NCI-H146 (cell line): ENCODE data around the gene NPAS2.

ENCODE experiments used
- DNase-seq: peaks from one replicate; lab custom pipeline; 2025; lab: John Stamatoyannopoulos, UW

The NPAS2 gene

DNA sequence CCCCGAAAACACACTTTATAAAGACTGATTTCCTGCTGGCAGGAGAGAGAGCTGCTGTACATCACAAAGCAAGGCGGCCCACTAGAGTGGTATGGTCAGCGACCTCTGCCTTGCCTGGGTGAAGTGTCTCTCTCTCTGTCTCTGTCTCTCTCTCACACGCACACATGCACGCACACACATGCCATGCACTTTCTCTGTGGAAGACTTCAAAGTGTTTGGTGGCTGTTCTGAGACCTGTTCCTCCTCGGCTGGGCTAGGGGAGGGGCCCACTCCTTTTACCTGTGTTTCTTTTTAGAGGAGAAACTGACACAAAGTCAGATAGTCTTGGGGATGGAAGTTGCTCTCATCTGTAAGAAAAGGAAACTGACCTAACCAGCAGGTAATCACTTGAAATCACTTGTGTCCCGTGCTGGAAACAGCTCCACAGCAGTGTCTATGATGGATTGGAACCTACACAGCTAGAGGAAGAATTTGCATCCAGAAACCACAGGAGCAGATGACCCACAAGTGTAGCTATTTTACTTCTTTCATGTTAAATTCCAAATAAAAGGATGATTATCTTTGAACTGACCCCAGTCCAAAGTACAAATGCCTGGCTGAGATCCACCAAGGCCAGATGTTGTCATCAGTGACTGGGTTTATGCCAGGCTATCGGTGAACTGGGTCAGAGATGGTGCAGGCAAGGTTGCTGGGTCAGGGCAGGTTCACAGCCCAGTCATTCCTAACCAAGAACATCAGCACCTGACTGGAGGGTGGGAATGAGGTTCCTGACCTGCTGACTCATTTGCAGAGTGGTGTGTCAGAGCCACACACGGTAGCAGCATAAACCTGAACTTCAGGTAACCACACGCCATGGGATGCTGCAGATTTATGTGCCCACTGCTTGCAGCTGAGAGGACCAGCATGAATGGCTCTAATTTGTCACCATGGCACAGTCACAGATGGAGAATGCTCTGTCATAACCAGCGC, 63.0 kb downstream of the NPAS2 start:
- DNase-seq: no peak

DNA sequence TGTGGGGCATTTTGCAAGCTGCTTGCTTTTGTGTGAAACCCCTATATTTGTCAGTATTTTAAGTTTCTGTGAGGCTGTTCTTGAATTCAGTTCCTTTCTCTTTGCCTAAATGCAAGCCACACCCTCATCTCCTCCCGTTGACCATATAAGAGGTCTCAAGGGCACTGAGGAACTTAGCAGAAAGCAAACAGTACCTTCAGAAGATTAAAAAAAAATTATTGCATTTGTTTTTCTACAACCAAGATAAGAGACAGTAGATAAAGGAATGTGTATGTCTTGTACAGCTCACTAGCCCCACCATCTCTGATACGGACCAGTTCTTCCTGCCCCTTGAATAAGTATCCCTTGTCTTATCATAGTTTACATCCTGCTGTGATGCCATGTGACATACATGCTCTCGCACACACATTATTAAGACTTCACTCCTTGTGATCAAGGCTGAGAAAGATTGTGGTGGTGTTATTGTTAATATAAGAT, 64.2 kb downstream of the NPAS2 start:
- DNase-seq: no peak

DNA sequence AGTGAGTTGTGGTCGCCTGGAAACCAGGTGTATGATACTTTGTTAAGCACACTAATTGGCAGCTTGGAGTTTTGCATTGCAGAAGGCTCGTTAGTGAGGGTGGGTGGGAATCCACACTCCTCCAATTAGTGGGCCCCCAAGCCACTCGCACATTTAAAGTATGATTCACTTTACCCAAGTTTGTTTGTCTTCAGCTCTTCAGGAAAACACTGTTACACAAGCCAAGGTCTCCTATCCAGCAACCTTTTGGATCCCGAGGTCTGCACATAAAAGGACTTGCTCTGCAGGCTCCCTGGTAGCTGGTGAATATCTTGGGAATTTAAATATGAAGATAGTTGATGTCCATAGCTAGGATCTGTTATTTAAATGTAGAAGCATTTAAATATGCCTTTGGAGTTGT, 66.1 kb downstream of the NPAS2 start:
- DNase-seq: no peak

DNA sequence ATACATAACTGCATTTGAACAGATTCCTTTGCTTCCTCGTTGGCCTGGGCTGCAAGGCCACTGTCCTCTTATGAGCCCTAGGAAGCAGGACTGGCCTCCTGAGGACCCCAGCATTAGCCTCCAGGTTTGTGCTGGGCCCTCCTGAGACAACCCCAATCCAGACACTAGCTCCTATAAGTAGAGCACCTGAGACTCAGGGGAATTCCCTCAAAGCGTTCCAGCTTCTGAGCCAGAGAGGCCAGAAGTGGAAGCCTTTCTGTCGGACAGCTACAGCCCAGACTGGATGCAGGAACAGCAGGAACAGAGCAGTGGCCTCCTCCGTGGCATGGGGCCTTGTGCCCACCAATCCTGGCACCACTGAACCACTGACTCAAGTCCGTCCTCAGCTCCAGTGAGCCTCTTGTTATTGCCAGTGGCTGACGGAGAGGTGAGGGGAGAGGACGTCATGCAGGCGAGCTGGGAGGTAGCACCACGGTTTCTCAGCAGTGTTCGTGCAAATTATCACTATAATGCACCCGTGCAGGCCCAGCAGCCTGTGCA, 67.2 kb downstream of the NPAS2 start:
- DNase-seq: no peak

DNA sequence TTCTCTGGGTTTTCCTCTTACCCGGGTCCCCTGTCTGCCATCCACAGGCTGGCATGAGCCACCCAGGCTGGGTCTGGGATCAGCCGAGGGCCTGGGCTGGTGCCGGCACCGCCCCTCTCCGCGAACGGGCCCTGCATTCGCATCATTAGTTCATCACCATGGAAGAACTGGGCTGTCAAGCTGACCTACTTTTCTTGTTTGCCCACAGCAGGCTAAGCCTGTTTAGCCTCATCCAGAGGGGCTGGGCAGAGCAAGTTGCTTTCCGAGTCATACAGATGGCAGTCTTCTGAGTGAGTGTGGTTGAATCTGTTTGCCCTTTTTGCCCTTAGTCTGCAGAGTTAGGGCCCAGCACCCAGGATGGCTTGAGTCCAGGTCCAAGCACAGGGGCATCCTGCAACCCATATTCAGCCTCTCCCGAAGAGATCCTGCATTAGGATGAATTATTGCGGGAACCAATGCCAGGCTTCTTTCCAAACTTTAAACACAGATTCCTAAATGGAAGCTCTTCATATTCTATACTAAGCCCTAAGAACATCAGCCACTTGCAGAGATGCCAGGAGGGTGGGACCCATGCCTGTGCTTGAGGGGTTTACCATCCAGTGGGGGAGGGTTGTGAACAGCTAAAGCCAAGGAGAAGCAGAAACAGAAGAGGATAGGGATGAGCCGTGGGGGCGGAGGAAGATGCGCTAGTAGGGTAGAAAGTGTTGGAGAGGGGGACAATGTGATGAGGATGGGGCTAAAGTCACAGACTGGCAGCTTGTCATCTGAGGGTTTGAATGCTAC, 68.0 kb downstream of the NPAS2 start:
- no peak for DNase-seq

DNA sequence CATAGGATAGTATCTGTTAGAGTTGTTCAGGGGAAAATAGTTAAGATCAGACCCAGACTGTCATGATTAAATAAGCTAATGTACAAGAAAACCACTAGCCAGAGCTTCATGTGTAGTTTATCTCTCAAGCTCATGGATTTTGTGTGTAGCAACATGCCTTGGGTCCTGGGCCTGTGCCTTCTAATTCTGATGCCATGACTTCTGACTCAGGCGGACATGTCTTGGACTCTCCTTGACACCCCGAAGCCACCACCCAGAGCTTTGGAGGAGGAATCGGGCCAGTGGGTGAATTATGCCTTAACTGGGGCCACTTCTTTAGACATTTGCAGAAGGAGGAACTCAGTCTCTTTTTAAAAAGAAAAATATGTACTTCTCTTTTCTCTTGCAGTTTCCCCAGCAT, 68.7 kb downstream of the NPAS2 start:
- DNase-seq: no peak

DNA sequence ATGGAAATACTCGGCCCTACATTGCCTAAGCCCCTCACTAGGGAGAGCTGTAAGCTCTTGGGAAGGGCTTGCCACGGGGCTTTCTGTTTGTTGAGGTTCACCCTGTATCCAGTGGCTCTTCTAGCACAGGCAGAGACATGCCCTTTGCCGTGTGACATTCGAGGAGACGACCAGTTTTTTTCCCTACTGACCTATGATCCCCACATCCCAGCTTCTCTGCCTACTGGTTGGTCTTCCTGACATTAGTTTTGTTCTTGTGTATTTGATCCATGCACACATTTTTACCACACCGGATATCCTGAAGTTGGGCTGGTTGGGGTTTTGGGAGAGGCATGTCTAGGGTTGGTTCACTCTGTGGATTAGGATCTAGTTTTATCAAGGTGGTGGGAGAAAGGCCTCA, 69.3 kb downstream of the NPAS2 start:
- no peak for DNase-seq

DNA sequence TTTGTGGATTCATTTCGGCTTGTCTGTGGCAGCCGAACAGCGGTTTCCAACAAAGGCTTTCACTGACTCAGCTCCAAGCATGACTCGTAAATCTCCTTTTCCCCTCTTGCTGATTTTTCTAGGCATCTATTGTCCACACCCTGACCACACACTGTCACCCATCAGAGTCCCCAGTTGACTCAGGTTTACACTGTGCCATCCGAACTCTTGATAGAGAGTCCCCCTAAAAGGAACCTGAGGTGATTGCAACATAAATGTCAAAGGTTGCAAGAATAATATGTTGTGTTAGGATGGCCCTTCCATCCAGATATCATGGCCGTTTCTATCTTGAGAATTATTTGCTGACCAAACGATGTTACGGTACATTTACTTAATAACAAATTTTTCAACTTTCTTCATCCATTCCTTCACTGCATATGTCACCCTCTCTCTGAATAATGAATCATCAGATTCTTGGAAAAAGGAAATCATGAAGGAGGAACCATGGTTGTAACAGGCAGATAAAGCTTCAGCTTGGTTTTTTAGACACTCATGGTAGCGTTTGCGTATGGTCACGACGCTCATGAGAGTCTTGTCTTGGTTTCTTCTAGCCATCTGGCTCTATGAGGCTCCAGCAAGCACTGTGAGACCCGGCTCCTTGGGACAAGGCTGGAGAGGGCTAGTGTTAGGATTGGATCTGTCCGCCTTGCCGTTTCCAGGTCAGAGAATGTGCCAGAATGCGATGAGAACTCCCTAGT, 72.1 kb downstream of the NPAS2 start:
- no peak for DNase-seq

DNA sequence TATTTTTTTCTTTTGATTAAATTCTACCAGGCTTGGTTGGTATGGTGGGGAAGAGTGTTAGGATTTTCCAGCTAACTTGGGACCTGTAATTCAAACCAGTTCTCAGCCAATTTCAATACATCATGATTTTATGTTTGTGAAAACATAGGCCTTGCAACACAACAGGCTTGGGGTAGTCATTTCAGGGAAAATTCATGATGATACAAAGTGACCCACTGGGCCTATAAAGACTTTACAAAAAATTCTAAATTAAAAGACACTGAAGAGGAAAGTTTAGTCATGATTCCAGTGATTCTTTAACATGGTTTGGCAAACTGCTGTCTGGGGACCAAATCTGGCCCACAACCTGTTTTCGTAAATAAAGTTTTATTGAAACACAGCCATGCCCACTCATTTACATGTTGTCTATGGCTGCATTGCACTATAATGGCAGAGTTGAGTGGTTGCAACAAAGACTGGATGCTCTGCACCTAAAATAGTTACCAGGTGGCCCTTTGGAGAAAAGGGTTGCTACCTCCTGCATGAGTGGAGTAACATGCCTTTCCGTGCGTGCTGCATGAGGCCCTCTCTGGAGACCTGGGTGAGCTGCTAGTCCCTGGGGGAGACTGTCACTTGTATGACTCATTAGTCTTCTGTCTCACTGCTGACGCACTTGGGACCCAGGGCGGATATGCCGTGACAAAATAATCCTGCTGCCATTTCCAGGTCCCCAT, 73.6 kb downstream of the NPAS2 start:
- no peak for DNase-seq

DNA sequence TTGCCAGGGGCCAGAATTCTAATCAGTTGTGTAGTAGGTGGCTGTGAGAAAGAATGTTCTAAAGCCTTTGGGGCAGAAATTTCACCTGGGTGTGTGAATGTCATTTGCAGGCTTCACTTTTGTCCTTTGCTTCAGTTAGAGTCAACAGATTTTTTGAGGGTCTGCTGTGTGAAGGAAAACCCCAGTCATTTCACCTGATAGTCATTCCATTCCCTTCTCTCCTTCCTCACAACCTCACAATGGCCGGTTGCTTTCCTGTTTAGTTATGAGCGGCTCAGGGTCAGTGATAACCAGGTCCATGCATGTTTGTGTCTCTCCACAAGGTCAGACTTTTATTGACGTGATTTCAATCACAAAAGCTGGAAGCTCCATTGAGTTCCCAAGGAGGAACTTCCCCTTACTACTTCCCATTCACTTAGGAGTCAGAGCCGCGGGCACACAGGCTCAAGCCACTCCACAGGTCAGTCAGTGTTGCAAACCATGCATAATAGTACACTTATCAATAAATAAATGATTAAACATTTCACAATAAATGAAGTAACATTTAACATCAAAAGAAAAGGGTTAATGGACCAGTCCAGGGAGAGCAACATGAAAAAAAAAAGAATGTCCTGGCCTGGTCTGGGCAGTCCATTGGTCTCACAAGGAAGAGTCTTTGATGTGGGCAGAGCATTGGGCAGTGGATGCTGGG, 74.3 kb downstream of the NPAS2 start:
- no peak for DNase-seq

DNA sequence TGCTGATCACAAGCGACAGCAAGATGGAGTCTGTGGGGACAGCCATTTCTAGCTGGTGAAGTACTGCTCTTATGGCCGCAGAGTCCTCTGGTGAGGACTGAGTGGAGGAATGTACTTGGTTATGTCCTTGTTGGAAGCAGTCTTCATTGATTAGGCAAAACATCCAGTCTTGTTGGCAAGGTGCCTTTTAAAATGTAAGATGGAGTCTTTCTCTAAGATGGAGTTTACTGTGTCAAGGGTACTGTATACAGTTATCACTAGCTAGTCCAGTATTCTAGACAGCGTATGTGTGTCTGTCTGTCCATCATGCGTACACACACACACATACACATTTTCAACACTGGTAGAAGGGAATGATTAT, 74.8 kb downstream of the NPAS2 start:
- no peak for DNase-seq

DNA sequence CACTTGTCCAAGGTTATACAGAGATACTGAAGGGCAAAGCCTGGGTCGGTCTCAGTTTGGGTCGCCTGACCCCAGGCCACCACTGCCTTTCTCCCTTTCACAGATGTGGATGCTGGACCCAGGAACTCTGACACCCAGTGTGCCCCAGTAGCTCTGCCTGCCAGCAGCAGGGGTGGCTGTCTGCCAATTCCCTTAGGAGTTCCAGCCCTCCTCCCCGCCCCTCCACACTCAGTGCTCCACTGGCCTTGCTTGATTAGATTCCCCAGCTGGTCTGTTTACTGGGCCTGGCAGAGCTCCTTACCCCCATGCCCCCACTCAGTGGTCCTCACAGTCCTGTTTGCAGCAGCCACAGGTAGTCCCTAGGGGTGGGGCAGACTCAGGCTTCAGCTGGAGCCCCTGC, 75.5 kb downstream of the NPAS2 start:
- no peak for DNase-seq

DNA sequence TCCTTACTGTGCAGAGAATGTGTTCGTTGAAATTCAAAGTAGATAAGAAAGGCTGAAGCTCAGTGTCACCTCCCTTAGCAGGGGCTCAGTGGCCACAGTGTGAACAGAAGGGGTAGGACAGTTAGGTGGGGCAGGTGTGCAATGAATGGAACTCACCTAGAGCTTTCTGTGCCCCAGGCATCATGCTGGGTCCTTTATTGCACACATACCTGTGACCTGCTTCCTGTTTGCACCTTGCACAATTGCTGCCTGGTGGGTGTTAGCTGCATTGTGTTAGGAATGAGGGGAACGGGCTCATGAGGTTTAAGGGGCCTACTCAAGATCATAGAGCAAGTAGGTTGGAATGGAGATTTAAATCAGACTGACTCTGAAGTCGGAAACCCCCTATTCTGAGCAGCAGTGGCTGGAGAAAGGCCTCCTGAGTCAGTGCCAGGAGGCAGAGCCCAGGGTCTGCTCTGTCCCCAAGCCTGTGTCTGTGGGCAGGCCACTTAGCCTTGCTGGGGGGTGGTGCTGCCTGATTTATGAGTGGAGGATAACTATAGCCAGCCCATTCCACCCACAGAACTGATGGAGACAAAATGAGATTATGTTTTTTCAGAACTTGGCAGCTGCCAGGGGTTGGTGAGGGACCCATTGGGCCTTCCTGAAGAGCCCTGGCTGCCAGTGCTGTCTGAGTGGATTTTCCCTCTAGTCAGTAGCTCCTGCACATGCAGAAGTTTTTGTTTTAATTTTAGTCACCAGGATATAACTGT, 76.2 kb downstream of the NPAS2 start:
- peak; percentile 21 for DNase-seq

DNA sequence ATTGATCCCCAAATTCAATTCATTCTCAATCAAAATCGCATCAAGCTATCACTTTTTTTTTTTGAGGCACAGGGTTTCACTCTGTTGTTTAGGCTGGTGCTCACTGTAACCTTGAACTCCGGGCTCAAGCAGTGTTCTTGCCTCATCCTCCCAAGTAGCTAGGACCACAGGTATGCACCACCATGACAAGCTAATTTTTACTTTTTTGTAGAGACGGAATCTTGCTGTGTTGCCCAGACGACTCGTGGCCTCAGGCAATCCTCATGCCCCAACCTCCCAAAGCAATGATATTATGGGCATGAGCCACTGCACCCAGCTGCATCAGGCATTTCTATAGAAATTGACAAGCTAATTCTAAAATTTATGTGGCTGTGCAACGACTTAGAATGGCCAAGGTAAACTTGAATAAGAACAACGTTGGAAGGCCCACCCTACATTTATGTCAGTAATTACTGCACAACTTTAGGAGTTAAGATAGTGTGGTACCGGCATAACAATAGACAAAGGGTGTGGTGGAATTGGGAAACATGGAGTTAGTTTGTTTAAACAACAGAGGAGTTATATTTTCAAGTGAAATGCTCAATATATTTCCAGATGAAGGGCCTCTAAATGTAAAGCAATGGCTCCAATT, 78.2 kb downstream of the NPAS2 start:
- no peak for DNase-seq

DNA sequence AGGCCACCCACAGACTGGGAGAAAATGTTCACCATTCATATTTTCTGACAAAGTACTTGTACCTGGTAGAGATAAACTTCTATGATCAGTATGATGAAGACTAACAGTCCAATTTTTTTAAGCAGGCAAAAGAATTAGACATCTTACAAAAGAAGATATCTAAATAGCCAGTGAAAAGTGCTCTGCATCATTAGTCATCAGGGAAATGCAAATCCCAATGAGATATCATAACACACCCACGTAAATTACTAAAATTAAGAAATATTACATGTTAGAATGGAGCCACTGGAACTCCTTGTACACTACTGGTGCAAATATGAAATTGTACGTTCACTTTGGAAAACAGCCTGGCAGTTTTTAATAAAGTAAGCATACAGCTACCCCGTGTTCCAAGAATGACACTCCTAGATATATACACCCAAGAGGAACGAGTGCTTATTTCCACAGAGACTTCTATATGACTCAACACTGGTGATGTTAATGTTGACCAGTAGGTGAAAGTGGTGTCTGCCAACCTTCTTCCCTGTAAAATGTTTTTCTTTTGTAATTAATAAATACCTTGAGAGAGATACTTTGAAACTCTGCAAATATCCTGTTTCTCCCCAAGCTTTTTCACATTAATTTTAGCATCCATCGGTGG, 80.3 kb downstream of the NPAS2 start:
- no peak for DNase-seq

DNA sequence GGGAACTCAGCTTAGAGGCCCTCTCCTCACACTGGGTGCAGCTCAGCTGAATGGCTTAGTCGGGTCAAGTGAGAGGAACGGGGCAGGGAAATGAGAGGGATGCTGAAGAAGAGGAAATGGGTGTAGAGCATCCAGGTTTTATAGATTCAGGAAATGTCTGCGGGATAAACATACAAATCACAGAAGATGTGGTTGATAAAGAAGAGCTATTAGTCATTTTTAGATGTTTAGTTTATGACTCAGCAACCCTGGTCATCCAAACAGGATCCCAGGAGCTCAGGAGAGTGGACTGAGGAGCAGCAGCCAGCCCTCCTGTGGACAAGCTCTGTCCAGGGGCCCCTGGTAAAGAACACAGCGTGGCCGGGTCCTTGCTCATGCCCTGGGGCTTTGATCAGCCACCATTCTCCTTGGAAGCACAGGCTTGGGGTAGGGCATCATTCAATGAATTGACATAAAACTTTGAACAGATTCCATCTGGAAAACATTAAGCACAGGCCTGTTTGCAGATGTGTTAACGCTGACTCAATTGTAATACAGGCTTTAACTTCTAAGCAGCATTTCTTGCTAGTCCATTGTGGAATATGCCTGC, 83.0 kb downstream of the NPAS2 start:
- DNase-seq: no peak

DNA sequence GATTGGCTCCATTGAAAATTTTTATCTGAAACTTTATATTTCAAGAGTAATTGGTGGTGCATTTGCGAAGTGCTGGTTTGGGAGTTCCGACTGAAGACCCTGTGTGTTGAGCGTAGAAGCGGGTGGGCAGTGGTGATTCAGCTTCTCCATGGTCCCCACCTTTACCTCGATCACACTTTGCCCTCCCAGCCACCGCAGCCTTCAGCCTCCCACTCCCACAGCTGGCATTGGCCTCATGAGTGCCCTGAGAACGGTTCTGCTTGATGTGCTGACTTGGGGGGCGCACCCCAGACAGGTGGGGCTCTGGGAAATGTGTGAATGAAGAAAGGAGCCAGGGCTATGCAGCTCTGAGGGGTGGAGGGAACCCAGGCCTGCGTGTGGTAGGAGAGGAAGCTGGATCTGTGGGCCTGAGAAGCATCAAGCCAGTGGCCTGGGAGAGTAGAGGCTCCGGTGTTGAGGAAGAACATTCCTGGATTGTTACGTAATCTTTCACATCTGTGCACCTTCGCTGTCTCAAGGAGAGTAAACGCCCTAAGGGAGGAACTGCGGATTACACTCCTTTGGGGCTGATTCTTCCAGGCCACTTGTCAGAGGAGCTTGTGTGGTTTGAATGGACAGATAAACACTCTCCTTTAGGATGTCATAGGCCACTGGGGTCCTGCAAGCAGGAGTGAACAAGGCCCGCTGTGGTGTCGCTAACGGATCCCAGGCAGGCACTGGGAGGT, 83.8 kb downstream of the NPAS2 start:
- DNase-seq: no peak
